Choroid plexus epithelial cell (primary cell): Measurements from ENCODE around the gene SF3A2.
A peak's percentile ranks its signal among the peaks of the same experiment; 100 is the strongest.

ENCODE experiments used
- DNase-seq: peaks from one replicate; pipeline ENCODE4 v3.0.0-alpha.2; 2010; ENCODE audit warnings: low read depth
- H3K4me3 ChIP-seq: 2 replicates; pipeline ENCODE4 v1.5.1; 2011; ENCODE audit warnings: low read depth, mild to moderate bottlenecking, control low read depth, low read length, moderate library complexity
- CTCF ChIP-seq: conservative IDR thresholded peaks from 2 replicates; pipeline ENCODE4 v1.5.1; 2011; ENCODE audit warnings: low read depth, mild to moderate bottlenecking, control low read depth, inconsistent platforms, low read length, moderate library complexity

The SF3A2 gene

GRCh38 chr19:2237051-2237868, 636 bp downstream of the SF3A2 start:
- no peak for DNase-seq
- TF ChIP-seq CTCF: no peak

GRCh38 chr19:2237869-2238153, 1.2 kb downstream of the SF3A2 start:
- peak overlapping the region; percentile 84 for H3K4me3 ChIP-seq
- no peak for TF ChIP-seq CTCF
- no peak for DNase-seq

More at GRCh38 chr19:2237051-2237868, 636 bp downstream of the SF3A2 start:
- H3K4me3 ChIP-seq: peak overlapping the region; percentile 84

GRCh38 chr19:2239173-2239572, 2.5 kb downstream of the SF3A2 start:
- TF ChIP-seq CTCF: no peak
- H3K4me3 ChIP-seq: peak overlapping the region; percentile 59
- no peak for DNase-seq

- H3K4me3 ChIP-seq: peak overlapping the region; percentile 59
- peak; percentile 53 for DNase-seq
- TF ChIP-seq CTCF: no peak
These were observed 3.4 kb downstream of the SF3A2 start for GRCh38 chr19:2239771-2240770.

- DNase-seq: no peak
- no peak overlapping the region for H3K4me3 ChIP-seq
- TF ChIP-seq CTCF: no peak
These were observed 4.5 kb downstream of the SF3A2 start for GRCh38 chr19:2240881-2241760.

GRCh38 chr19:2242092-2242537, 5.5 kb downstream of the SF3A2 start:
- TF ChIP-seq CTCF: no peak
- no peak for DNase-seq

More at GRCh38 chr19:2242092-2242537, 5.5 kb downstream of the SF3A2 start:
- H3K4me3 ChIP-seq: no peak overlapping the region
